SK-N-SH (cell line): ENCODE measurements around the gene C2CD4C. TPM values are rescaled to one million over a fixed set of nuclear protein-coding genes. Genes with fewer than 3 reads are reported as not detected.

Experiments used
- CTCF ChIA-PET: fragments of 300-600, 350-600 bp; formaldehyde crosslinking; extraction: SDS; loops from one replicate; lab custom pipeline; 2021; lab: Yijun Ruan, JAX
- POLR2A ChIA-PET: fragments of 350-600 bp; sonication (Branson Sonifier 250); formaldehyde crosslinking; extraction: SDS; loops from one replicate; lab custom pipeline; 2020; ENCODE audit warnings: antibody characterized with exemption, inconsistent platforms; lab: Yijun Ruan, JAX
- DNase-seq: peaks from one replicate; pipeline ENCODE4 v3.0.0; 2012
- H2AFZ ChIP-seq: fragments of 200-600 bp; sonication (generic); 2 replicates; pipeline ENCODE4 v1.8.1; 2016; ENCODE audit warnings: antibody characterized with exemption, mild to moderate bottlenecking, low read depth
- H3F3A ChIP-seq: fragments of 200-600 bp; sonication (generic); replicated peaks from 2 replicates; pipeline ENCODE3; 2016; ENCODE audit warnings: antibody characterized with exemption, mild to moderate bottlenecking; ENCODE audit not compliant: insufficient read depth
- H3K27ac ChIP-seq, 2 experiments: fragments of 200-500 bp in 1 of 2; fragments of 200-600 bp in 1 of 2; sonication (Bioruptor generic) in 1 of 2; sonication (generic), shearing (Covaris generic) in 1 of 2; 2 replicates each; pipeline versions ENCODE4 v1.5.1 to v1.6.1; 2014 to 2016; ENCODE audit warnings: low read depth in 2 of 2, inconsistent platforms in 1 of 2, low read length in 1 of 2, mild to moderate bottlenecking in 1 of 2, mixed read lengths in 1 of 2
- H3K27me3 ChIP-seq: fragments of 200-600 bp; sonication (generic), shearing (Covaris generic); 2 replicates; pipeline ENCODE4 v1.6.1; 2016; ENCODE audit warnings: mixed run types; ENCODE audit not compliant: insufficient read depth
- H3K36me3 ChIP-seq, 2 experiments: fragments of 200-500 bp in 1 of 2; fragments of 200-600 bp in 1 of 2; sonication (Bioruptor generic) in 1 of 2; sonication (generic) in 1 of 2; replicated peaks in 1 of 2; 2 replicates each; pipeline versions ENCODE3 to v1.5.1; 2014 to 2016; ENCODE audit warnings: low read length in 1 of 2, mild to moderate bottlenecking in 1 of 2; ENCODE audit not compliant: insufficient read depth in 2 of 2, control insufficient read depth in 1 of 2
- H3K4me1 ChIP-seq, 2 experiments: fragments of 200-500 bp in 1 of 2; fragments of 200-600 bp in 1 of 2; sonication (Bioruptor generic) in 1 of 2; sonication (generic), shearing (Covaris generic) in 1 of 2; 2 replicates each; pipeline versions ENCODE4 v1.5.1 to v1.6.1; 2014 to 2016; ENCODE audit warnings: low read depth in 1 of 2, low read length in 1 of 2, mixed run types in 1 of 2; ENCODE audit not compliant: insufficient read depth in 2 of 2, control insufficient read depth in 1 of 2
- H3K4me2 ChIP-seq: fragments of 200-600 bp; sonication (generic), shearing (Covaris generic); 2 replicates; pipeline ENCODE4 v1.6.1; 2017; ENCODE audit warnings: mixed run types
- H3K4me3 ChIP-seq, 2 experiments: fragments of 200-500 bp in 1 of 2; fragments of 200-600 bp in 1 of 2; sonication (Bioruptor generic) in 1 of 2; sonication (generic), shearing (Covaris generic) in 1 of 2; 2 replicates each; pipeline versions ENCODE4 v1.5.1 to v1.8.1; 2014 to 2016; ENCODE audit warnings: low read depth in 2 of 2, inconsistent platforms in 1 of 2, low read length in 1 of 2, mild to moderate bottlenecking in 1 of 2, mixed read lengths in 1 of 2, moderate library complexity in 1 of 2
- H3K79me2 ChIP-seq: fragments of 200-600 bp; sonication (generic); 2 replicates; pipeline ENCODE4 v1.8.1; 2017; ENCODE audit warnings: mild to moderate bottlenecking; ENCODE audit not compliant: insufficient read depth
- H3K9ac ChIP-seq: fragments of 200-600 bp; sonication (generic); 2 replicates; pipeline ENCODE4 v1.6.1; 2017; ENCODE audit warnings: mixed run types
- H3K9me2 ChIP-seq: fragments of 200-600 bp; sonication (generic); 2 replicates; pipeline ENCODE4 v1.6.1; 2017; ENCODE audit warnings: mixed run types
- H3K9me3 ChIP-seq: fragments of 200-600 bp; sonication (generic); 2 replicates; pipeline ENCODE4 v1.6.1; 2017; ENCODE audit warnings: mixed run types, mild to moderate bottlenecking, moderate library complexity
- H4K20me1 ChIP-seq: fragments of 200-600 bp; sonication (generic); 2 replicates; pipeline ENCODE4 v1.6.1; 2017; ENCODE audit warnings: mild to moderate bottlenecking, mixed run types; ENCODE audit not compliant: insufficient read depth
- CHD2 ChIP-seq: fragments of 150-350 bp; IDR thresholded peaks from 2 replicates; pipeline ENCODE4 v1.6.1; 2018; ENCODE audit warnings: low read length; ENCODE audit not compliant: partially characterized antibody
- FOSL2 ChIP-seq: IDR thresholded peaks from 2 replicates; pipeline ENCODE4 v1.4.0; 2012; ENCODE audit warnings: low read depth, mild to moderate bottlenecking, moderate library complexity, borderline replicate concordance
- FOXJ3 ChIP-seq: sonication (generic); formaldehyde crosslinking; IDR thresholded peaks from 2 replicates; pipeline ENCODE4 v1.5.1; 2020; ENCODE audit warnings: mild to moderate bottlenecking, missing genetic modification reagents
- GABPA ChIP-seq: IDR thresholded peaks from 2 replicates; pipeline ENCODE4 v1.4.0; 2012; ENCODE audit warnings: low read depth, mild to moderate bottlenecking
- GATA2 ChIP-seq: sonication (generic); formaldehyde crosslinking; IDR thresholded peaks from 2 replicates; pipeline ENCODE4 v1.5.0; 2020; ENCODE audit warnings: mild to moderate bottlenecking, missing genetic modification reagents
- MAX ChIP-seq: IDR thresholded peaks from 2 replicates; pipeline ENCODE4 v1.4.0; 2012; ENCODE audit warnings: low read depth
- NFIC ChIP-seq: IDR thresholded peaks from 2 replicates; pipeline ENCODE4 v1.4.0; 2012; ENCODE audit warnings: borderline replicate concordance
- NRF1 ChIP-seq: IDR thresholded peaks from 2 replicates; pipeline ENCODE4 v1.6.1; 2012; ENCODE audit warnings: low read depth, mild to moderate bottlenecking, low read length
- POLR2AphosphoS5 ChIP-seq: IDR thresholded peaks from 2 replicates; pipeline ENCODE4 v1.6.1; 2012; ENCODE audit warnings: low read depth, low read length
- RCOR1 ChIP-seq: fragments of 150-350 bp; IDR thresholded peaks from 2 replicates; pipeline ENCODE4 v1.6.1; 2017; ENCODE audit warnings: antibody characterized with exemption, low read length
- REST ChIP-seq: IDR thresholded peaks from 2 replicates; pipeline ENCODE4 v1.6.1; 2012; ENCODE audit warnings: mild to moderate bottlenecking, low read depth, low read length, moderate library complexity
- RFX5 ChIP-seq: IDR thresholded peaks from 2 replicates; pipeline ENCODE4 v1.6.1; 2012; ENCODE audit warnings: mild to moderate bottlenecking, improper control_type of control experiment, low read length
- USF2 ChIP-seq: fragments of 150-350 bp; IDR thresholded peaks from 2 replicates; pipeline ENCODE4 v1.6.1; 2017; ENCODE audit warnings: antibody characterized with exemption, low read length, low read depth, borderline replicate concordance
- YY1 ChIP-seq: IDR thresholded peaks from 2 replicates; pipeline ENCODE4 v1.4.0; 2012; ENCODE audit warnings: low read depth, mild to moderate bottlenecking
- WGBS: methylation state at CpG from one replicate; pipeline ENCODE4 v1.1.6; 2017; ENCODE audit warnings: low lambda C conversion rate; 5-methylcytosine and 5-hydroxymethylcytosine counted together
- polyA plus RNA-seq, 3 experiments: library from polyadenylated mRNA; depleted of rRNA; stranded (reverse); fragments of >200 nt; gene quantifications; 2 replicates each; pipeline ENCODE4 v1.2.3, GENCODE V29; 2012
- TF ChIP-seq, protein P1 (sequence below): IDR thresholded peaks from 2 replicates; pipeline ENCODE4 v1.4.0; 2012; ENCODE audit warnings: low read depth, borderline replicate concordance

The C2CD4C gene
- polyA plus RNA-seq, 1 of the 3 experiments (the other 2 are of a cell fraction) = 0.23 TPM

DNA sequence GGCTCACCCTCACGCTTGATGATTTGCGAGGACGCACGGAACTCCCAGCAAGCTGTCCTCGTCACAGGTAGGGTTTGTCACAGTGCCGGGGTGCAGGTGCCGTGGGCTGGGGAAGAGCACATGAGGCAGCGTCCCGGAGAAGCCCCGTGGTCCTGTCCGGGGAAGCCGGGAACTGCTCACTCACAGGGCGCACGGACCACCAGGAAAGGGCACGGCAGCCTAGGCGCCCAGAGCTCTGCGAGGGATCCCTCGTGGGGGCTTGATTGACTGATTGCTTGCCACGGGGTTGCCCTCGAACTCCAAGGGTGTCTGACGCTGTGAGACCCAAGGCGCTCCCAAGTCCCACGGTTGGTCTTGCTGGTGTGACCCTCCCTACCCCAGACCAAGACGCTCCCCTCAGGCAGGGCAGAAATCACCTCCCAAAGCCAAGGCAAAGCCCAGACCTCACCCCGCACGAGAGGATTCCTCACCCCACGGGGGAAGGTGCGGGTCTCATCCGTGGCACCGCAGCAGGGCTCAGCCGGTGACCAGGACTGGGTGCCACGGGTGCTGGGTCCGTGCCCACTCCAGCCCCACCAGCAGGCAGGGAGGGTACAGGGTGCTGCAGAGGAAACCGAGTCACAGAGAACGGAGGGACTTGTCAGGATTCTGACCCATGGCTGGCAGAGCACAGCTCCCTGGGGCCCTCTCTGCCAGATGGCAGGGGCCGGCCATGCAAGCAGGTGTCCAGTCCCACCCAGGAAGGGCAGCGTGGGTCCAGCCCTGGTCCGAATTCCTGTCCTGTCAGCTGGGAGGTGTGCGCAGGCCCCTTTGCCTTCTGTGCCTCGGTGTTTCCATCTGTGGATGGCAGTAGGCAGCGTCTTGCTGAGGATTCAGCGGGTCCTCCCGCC is 7.7 kb downstream of the C2CD4C start:
- POLR2A ChIA-PET = interaction anchor here (1.2 kb wide), 1 partner anchor 26 kb away, joined by 4 read pairs; no protein-coding TSS in a partner anchor
- CTCF ChIA-PET = interaction anchor here (1.2 to 2.2 kb wide), 3 partner anchors 17 to 105 kb away, joined by 4 to 6 read pairs (median 4); no protein-coding TSS in a partner anchor
- no peaks in the 10 kb centered on the region for H3K36me3 ChIP-seq
- no peaks in the 10 kb centered on the region for H3K79me2 ChIP-seq
- H3K4me3 ChIP-seq = no peak overlapping the region
- no peaks in the 10 kb centered on the region for H3K27me3 ChIP-seq
- H2AFZ ChIP-seq = no peak overlapping the region
- no peak overlapping the region for H3K9ac ChIP-seq
- no peak overlapping the region for H3K27ac ChIP-seq
- H3K9me2 ChIP-seq = no peaks in the 10 kb centered on the region
- H3F3A ChIP-seq = no peaks in the 10 kb centered on the region
- DNase-seq = no peak
- no peaks in the 10 kb centered on the region for H4K20me1 ChIP-seq
- TF ChIP-seq USF2 (no peak), YY1 (no peak), RFX5 (no peak), CHD2 (no peak), FOSL2 (no peak), NRF1 (no peak), REST (no peak), GATA2 (CRISPR knock-in tag) (no peak), POLR2AphosphoS5 (no peak), NFIC (no peak), GABPA (no peak), RCOR1 (no peak), FOXJ3 (CRISPR knock-in tag) (no peak), MAX (no peak)
- TF ChIP-seq, protein P1, sequence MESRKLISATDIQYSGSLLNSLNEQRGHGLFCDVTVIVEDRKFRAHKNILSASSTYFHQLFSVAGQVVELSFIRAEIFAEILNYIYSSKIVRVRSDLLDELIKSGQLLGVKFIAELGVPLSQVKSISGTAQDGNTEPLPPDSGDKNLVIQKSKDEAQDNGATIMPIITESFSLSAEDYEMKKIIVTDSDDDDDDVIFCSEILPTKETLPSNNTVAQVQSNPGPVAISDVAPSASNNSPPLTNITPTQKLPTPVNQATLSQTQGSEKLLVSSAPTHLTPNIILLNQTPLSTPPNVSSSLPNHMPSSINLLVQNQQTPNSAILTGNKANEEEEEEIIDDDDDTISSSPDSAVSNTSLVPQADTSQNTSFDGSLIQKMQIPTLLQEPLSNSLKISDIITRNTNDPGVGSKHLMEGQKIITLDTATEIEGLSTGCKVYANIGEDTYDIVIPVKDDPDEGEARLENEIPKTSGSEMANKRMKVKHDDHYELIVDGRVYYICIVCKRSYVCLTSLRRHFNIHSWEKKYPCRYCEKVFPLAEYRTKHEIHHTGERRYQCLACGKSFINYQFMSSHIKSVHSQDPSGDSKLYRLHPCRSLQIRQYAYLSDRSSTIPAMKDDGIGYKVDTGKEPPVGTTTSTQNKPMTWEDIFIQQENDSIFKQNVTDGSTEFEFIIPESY = no peak
- 77% methylated on average over 14 of the region's 43 CpGs for WGBS
- H3K4me1 ChIP-seq = peaks cover 0 to 11% of the 10 kb centered on the region in 2 experiments; a peak in 1 of 4 replicates
- no peaks in the 10 kb centered on the region; the same call in 1 of the 2 replicates for H3K9me3 ChIP-seq
- no peak overlapping the region for H3K4me2 ChIP-seq
